B cell (primary cell): ENCODE data around the gene NHP2. TPM values are rescaled to one million over a fixed set of nuclear protein-coding genes. Genes with fewer than 3 reads are reported as not detected.

Experiments
- ATAC-seq: fragments of 200-7000 bp; cut with Tn5 transposase; one replicate; pipeline ENCODE4 v1.10.0; 2021; ENCODE audit warnings: low read depth, mild to moderate bottlenecking, moderate number of reproducible peaks, moderate library complexity
- CTCF ChIA-PET: fragments of 350-600 bp; sonication (Branson Sonifier 250); formaldehyde crosslinking; loops from one replicate; lab custom pipeline; 2021; ENCODE audit warnings: antibody characterized with exemption, inconsistent platforms; lab: Charles Lee
- POLR2A ChIA-PET: fragments of 350-600 bp; sonication (Branson Sonifier 250); formaldehyde crosslinking; loops from one replicate; lab custom pipeline; 2021; ENCODE audit warnings: antibody characterized with exemption; lab: Charles Lee
- DNase-seq: peaks from one replicate; pipeline ENCODE4 v3.0.0; 2013
- H2AFZ ChIP-seq: 2 replicates; pipeline ENCODE4 v1.6.1; 2012; ENCODE audit warnings: mild to moderate bottlenecking, low read depth, low read length; ENCODE audit not compliant: insufficient read depth, poor library complexity, severe bottlenecking
- H3K27ac ChIP-seq, 2 donors: 1 replicate in 1 of 2; 2 replicates in 1 of 2; pipeline ENCODE4 v1.5.1; 2012 to 2013; ENCODE audit warnings: low read length in 2 of 2, mild to moderate bottlenecking in 2 of 2, moderate library complexity in 1 of 2
- H3K27me3 ChIP-seq, 4 experiments: fragments of 200-600 bp in 1 of 4; sonication (generic) in 1 of 4; replicated peaks in 1 of 4; 1 replicate in 2 of 4; 2 replicates in 2 of 4; pipeline versions ENCODE4 v1.6.1 to v1.7.0; 2013 to 2016; ENCODE audit warnings: low read length in 3 of 4, mild to moderate bottlenecking in 2 of 4, mixed read lengths in 1 of 4, moderate library complexity in 1 of 4; ENCODE audit not compliant: insufficient read depth in 4 of 4, control insufficient read depth in 3 of 4; ENCODE audit errors: control extremely low read depth in 1 of 4
- H3K36me3 ChIP-seq, 2 experiments: replicated peaks in 1 of 2; 1 replicate in 1 of 2; 2 replicates in 1 of 2; pipeline versions ENCODE4 v1.6.1 to v1.7.1; 2013; ENCODE audit warnings: low read length in 1 of 2; ENCODE audit not compliant: insufficient read depth in 2 of 2, control insufficient read depth in 1 of 2; ENCODE audit errors: control extremely low read depth in 1 of 2, extremely low read depth in 1 of 2
- H3K4me1 ChIP-seq, 2 donors: fragments of 200-600 bp in 1 of 2; sonication (generic) in 1 of 2; 1 replicate in 1 of 2; 2 replicates in 1 of 2; pipeline versions ENCODE4 v1.5.1 to v1.6.1; 2013 to 2017; ENCODE audit warnings: low read length in 2 of 2; ENCODE audit not compliant: control insufficient read depth in 2 of 2, insufficient read depth in 2 of 2
- H3K4me2 ChIP-seq: replicated peaks from 2 replicates; pipeline ENCODE3; 2012; ENCODE audit warnings: mild to moderate bottlenecking, low read depth, low read length; ENCODE audit not compliant: poor library complexity, severe bottlenecking
- H3K4me3 ChIP-seq, 5 experiments: fragments of 200-600 bp in 1 of 5; sonication (generic) in 1 of 5; 1 replicate in 3 of 5; 2 replicates in 2 of 5; pipeline versions ENCODE4 v1.5.1 to v1.7.0; 2011 to 2016; ENCODE audit warnings: low read length in 4 of 5, mild to moderate bottlenecking in 4 of 5, low read depth in 2 of 5, control low read depth in 1 of 5, moderate library complexity in 1 of 5; ENCODE audit not compliant: insufficient read depth in 1 of 5; ENCODE audit errors: control extremely low read depth in 1 of 5, extremely low read depth in 1 of 5
- H3K79me2 ChIP-seq: fragments of 200-600 bp; sonication (generic); one replicate; pipeline ENCODE4 v1.6.0; 2016; ENCODE audit warnings: low read length; ENCODE audit not compliant: control insufficient read depth, insufficient read depth
- H3K9ac ChIP-seq: fragments of 200-600 bp; sonication (generic); 2 replicates; pipeline ENCODE4 v1.6.1; 2017; ENCODE audit warnings: mild to moderate bottlenecking, low read length, moderate library complexity
- H3K9me3 ChIP-seq, 3 donors: one replicate each; pipeline versions ENCODE4 v1.6.1 to v1.7.1; 2013; ENCODE audit warnings: low read length in 2 of 3; ENCODE audit not compliant: control insufficient read depth in 2 of 3, insufficient read depth in 1 of 3; ENCODE audit errors: control extremely low read depth in 1 of 3
- H4K20me1 ChIP-seq: 2 replicates; pipeline ENCODE4 v1.6.0; 2012; ENCODE audit warnings: mild to moderate bottlenecking, low read length; ENCODE audit not compliant: insufficient read depth, control insufficient read depth, poor library complexity, severe bottlenecking
- H3K27ac Mint-ChIP-seq: one replicate; pipeline ENCODE4 v1.8.0; 2021; ENCODE audit warnings: mixed read lengths
- H3K27me3 Mint-ChIP-seq: one replicate; pipeline ENCODE4 v1.8.0; 2021; ENCODE audit warnings: mixed read lengths
- H3K4me1 Mint-ChIP-seq: one replicate; pipeline ENCODE4 v1.8.0; 2021; ENCODE audit warnings: mixed read lengths
- H3K4me3 Mint-ChIP-seq: one replicate; pipeline ENCODE4 v1.8.0; 2021; ENCODE audit warnings: mixed read lengths
- H3K9me3 Mint-ChIP-seq: one replicate; pipeline ENCODE4 v1.8.0; 2022; ENCODE audit warnings: mixed read lengths; ENCODE audit not compliant: insufficient read depth
- CTCF ChIP-seq: fragments of 200-600 bp; IDR thresholded peaks from one replicate; pipeline ENCODE4 v1.8.0; 2022; ENCODE audit warnings: antibody characterized with exemption, mild to moderate bottlenecking
- EZH2 ChIP-seq: IDR thresholded peaks from 2 replicates; pipeline ENCODE4 v1.6.1; 2012; ENCODE audit warnings: borderline replicate concordance, low read depth, mild to moderate bottlenecking, moderate library complexity, low read length; ENCODE audit not compliant: insufficient read depth, poor library complexity, severe bottlenecking
- WGBS: methylation state at CpG from one replicate; pipeline ENCODE4 v1.1.5; 2013; ENCODE audit warnings: missing lambda C conversion rate; ENCODE audit not compliant: insufficient coverage; 5-methylcytosine and 5-hydroxymethylcytosine counted together
- intact Hi-C: fragments of 100-400 bp; cut with micrococcal nuclease; formaldehyde crosslinking; loops from one replicate; pipeline ENCODE4 v1.10.0; 2022
- polyA plus RNA-seq: library from polyadenylated mRNA; depleted of rRNA; stranded (reverse); fragments of >200 nt; gene quantifications from 2 replicates; pipeline ENCODE4 v1.2.3, GENCODE V29; 2012
- total RNA-seq, 2 donors: library from RNA; stranded (reverse); fragments of 120-200 nt in 1 of 2; gene quantifications; 1 replicate in 1 of 2; 2 replicates in 1 of 2; pipeline versions ENCODE4 v1.2.3 to v1.2.4, GENCODE V29; 2013 to 2022

The NHP2 gene
- total and polyA plus RNA-seq, 2 donors (not counting 1 experiment from before 2014, with no cell fraction given) = 66.0 to 99.8 TPM

GRCh38 chr5:178182158-178182876 is 28.6 kb upstream of the NHP2 start:
- Histone ChIP-seq H3K9me3 (no peaks in the 10 kb centered on the region), H4K20me1 (no peaks in the 10 kb centered on the region), H3K4me1 (no peaks in the 10 kb centered on the region), H3K9ac (no peak overlapping the region), H3K36me3 (no peaks in the 10 kb centered on the region), H3K79me2 (no peaks in the 10 kb centered on the region), H3K27me3 (peaks cover 0 to 6% (median 2%) of the 10 kb centered on the region in 4 experiments), H3K4me3 (no peak overlapping the region), H3K4me2 (no peak overlapping the region), H3K27ac (no peak overlapping the region), H2AFZ (no peak overlapping the region)
- no peak overlapping the region for H3K4me3 Mint-ChIP-seq
- peaks cover 7% of the 10 kb centered on the region for H3K4me1 Mint-ChIP-seq
- TF ChIP-seq EZH2 (no peak), CTCF (no peak)
- no peak for DNase-seq
- ATAC-seq = no peak
- 6% methylated on average over 4 of the region's 4 CpGs for WGBS
- H3K9me3 Mint-ChIP-seq = no peaks in the 10 kb centered on the region
- CTCF ChIA-PET = interaction anchor here (0.6 kb wide), 1 partner anchor 51 kb away, joined by 4 read pairs; no protein-coding TSS in a partner anchor
- peaks cover 11% of the 10 kb centered on the region for H3K27me3 Mint-ChIP-seq
- H3K27ac Mint-ChIP-seq = no peak overlapping the region
- intact Hi-C loops = no loop called here
- POLR2A ChIA-PET = no interaction called here

GRCh38 chr5:178180141-178180863 is 26.6 kb upstream of the NHP2 start:
- no peak overlapping the region for H3K4me2 ChIP-seq
- Mint-ChIP-seq H3K9me3 (no peaks in the 10 kb centered on the region), H3K4me1 (peaks cover 7% of the 10 kb centered on the region), H3K27ac (no peak overlapping the region), H3K27me3 (peaks cover 19% of the 10 kb centered on the region), H3K4me3 (no peak overlapping the region)
- no peak overlapping the region for H3K27ac ChIP-seq
- ChIA-PET CTCF (no interaction called here), POLR2A (no interaction called here)
- no peak overlapping the region for H3K9ac ChIP-seq
- no peaks in the 10 kb centered on the region for H3K4me1 ChIP-seq
- no peaks in the 10 kb centered on the region for H3K9me3 ChIP-seq
- TF ChIP-seq EZH2 = no peak
- no peak for TF ChIP-seq CTCF
- H4K20me1 ChIP-seq = no peaks in the 10 kb centered on the region
- intact Hi-C loops = no loop called here
- WGBS = no CpG with 5 or more reads among the region's 9 CpGs
- H3K27me3 ChIP-seq = peaks cover 0 to 6% (median 2%) of the 10 kb centered on the region in 4 experiments
- no peak overlapping the region for H3K4me3 ChIP-seq
- DNase-seq = no peak
- no peak overlapping the region for H2AFZ ChIP-seq
- H3K79me2 ChIP-seq = no peaks in the 10 kb centered on the region
- ATAC-seq = no peak
- no peaks in the 10 kb centered on the region for H3K36me3 ChIP-seq
